Karpas-422 (cell line): ENCODE data around the gene DECR2. TPM values are rescaled to one million over a fixed set of nuclear protein-coding genes. Genes with fewer than 3 reads are reported as not detected.

Experiments used
- DNase-seq: peaks from one replicate; pipeline ENCODE4 v3.0.0-alpha.2; 2015
- H2AFZ ChIP-seq: fragments of 200-600 bp; sonication (generic); 2 replicates; pipeline ENCODE4 v1.6.1; 2014; ENCODE audit warnings: antibody characterized with exemption, low read length, mixed read lengths
- H3K27ac ChIP-seq: fragments of 200-600 bp; sonication (generic); 2 replicates; pipeline ENCODE4 v1.5.1; 2014; ENCODE audit warnings: mild to moderate bottlenecking, low read length, moderate library complexity
- H3K27me3 ChIP-seq: fragments of 200-600 bp; sonication (generic); 2 replicates; pipeline ENCODE4 v1.6.1; 2014; ENCODE audit warnings: low read length, mixed read lengths
- H3K36me3 ChIP-seq: fragments of 200-600 bp; sonication (generic); 2 replicates; pipeline ENCODE4 v1.6.1; 2014; ENCODE audit warnings: low read length, mixed read lengths; ENCODE audit not compliant: insufficient read depth
- H3K4me1 ChIP-seq: fragments of 200-600 bp; sonication (generic); 2 replicates; pipeline ENCODE4 v1.6.1; 2014; ENCODE audit warnings: mild to moderate bottlenecking, low read length, mixed read lengths
- H3K4me2 ChIP-seq: fragments of 200-600 bp; sonication (generic); 2 replicates; pipeline ENCODE4 v1.6.1; 2014; ENCODE audit warnings: low read length, low read depth, mild to moderate bottlenecking; ENCODE audit not compliant: poor library complexity, severe bottlenecking
- H3K4me3 ChIP-seq: fragments of 200-600 bp; sonication (generic); 2 replicates; pipeline ENCODE4 v1.5.1; 2014; ENCODE audit warnings: mild to moderate bottlenecking, antibody characterized with exemption, low read length, mixed read lengths
- H3K79me2 ChIP-seq: fragments of 200-600 bp; sonication (generic); 2 replicates; pipeline ENCODE4 v1.6.1; 2014; ENCODE audit warnings: mild to moderate bottlenecking, low read length, mixed read lengths
- H3K9ac ChIP-seq: fragments of 200-600 bp; sonication (generic); 2 replicates; pipeline ENCODE4 v1.6.0; 2014; ENCODE audit warnings: low read length
- H3K9me2 ChIP-seq: fragments of 200-600 bp; sonication (generic), shearing (Covaris generic); replicated peaks from 2 replicates; pipeline ENCODE4 v1.6.0; 2014; ENCODE audit warnings: mild to moderate bottlenecking, low read length, moderate library complexity; ENCODE audit not compliant: insufficient read depth
- H3K9me3 ChIP-seq: fragments of 300-700, 200-600 bp; sonication (generic); 2 replicates; pipeline ENCODE4 v1.6.1; 2014; ENCODE audit warnings: low read length, mixed read lengths
- H4K20me1 ChIP-seq: fragments of 200-600 bp; sonication (generic); 2 replicates; pipeline ENCODE4 v1.6.1; 2014; ENCODE audit warnings: mild to moderate bottlenecking, antibody characterized with exemption, low read length, low read depth; ENCODE audit not compliant: insufficient read depth
- small RNA-seq: library from RNA; depleted of rRNA; stranded (forward); fragments of <200 nt; gene quantifications from one replicate; pipeline ENCODE3, GENCODE V24; 2014
- total RNA-seq: library from RNA; depleted of rRNA; stranded (reverse); fragments of >200 nt; shearing (Covaris generic); gene quantifications from 2 replicates; pipeline ENCODE4 v1.2.3, GENCODE V29; 2014; ENCODE audit warnings: low replicate concordance; rRNA removed

The DECR2 gene
- total RNA-seq, 1 experiment from 2014 or later = 5.3 TPM

- H3K4me3 ChIP-seq = no peak overlapping the region
- H3K4me1 ChIP-seq = peaks cover 3% of the 10 kb centered on the region
- H2AFZ ChIP-seq = no peak overlapping the region
- H3K36me3 ChIP-seq = no peaks in the 10 kb centered on the region
- peaks cover 18% of the 10 kb centered on the region; the same call in 1 of the 2 replicates for H4K20me1 ChIP-seq
- DNase-seq = no peak
- H3K27me3 ChIP-seq = no peaks in the 10 kb centered on the region
- H3K9me2 ChIP-seq = no peaks in the 10 kb centered on the region
- H3K79me2 ChIP-seq = no peaks in the 10 kb centered on the region; the same call in 1 of the 2 replicates
- no peaks in the 10 kb centered on the region for H3K9me3 ChIP-seq
- H3K4me2 ChIP-seq = no peak overlapping the region
- H3K9ac ChIP-seq = no peak overlapping the region
- no peak overlapping the region for H3K27ac ChIP-seq
Measured at GRCh38 chr16:457732-458400, 56.2 kb downstream of the DECR2 start.

DNA sequence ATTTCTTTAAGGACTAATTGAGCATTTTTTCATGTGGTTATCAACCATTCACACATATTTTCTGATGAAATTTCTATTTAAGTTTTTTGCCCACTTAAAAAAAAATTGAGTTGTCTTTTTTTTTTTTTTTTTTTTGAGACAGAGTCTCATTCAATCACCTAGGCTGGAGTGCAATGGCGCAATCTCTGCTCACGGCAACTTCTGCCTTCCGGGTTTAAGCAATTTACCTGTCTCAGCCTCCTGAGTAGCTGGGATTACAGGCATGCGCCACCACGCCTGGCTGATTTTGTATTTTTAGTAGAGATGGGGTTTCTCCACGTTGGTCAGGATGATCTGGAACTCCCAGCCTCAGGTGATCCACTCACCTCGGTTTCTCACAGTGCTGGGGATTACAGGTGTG lies 58.1 kb downstream of the DECR2 start:
- peaks cover 24% of the 10 kb centered on the region for H4K20me1 ChIP-seq
- no peaks in the 10 kb centered on the region for H3K27me3 ChIP-seq
- no peak overlapping the region for H3K27ac ChIP-seq
- H3K79me2 ChIP-seq = no peaks in the 10 kb centered on the region; the same call in 1 of the 2 replicates
- no peak for DNase-seq
- H3K4me2 ChIP-seq = no peak overlapping the region
- H3K9me2 ChIP-seq = no peaks in the 10 kb centered on the region
- H3K4me1 ChIP-seq = peaks cover 3% of the 10 kb centered on the region
- no peaks in the 10 kb centered on the region for H3K9me3 ChIP-seq
- no peak overlapping the region for H3K4me3 ChIP-seq
- H3K36me3 ChIP-seq = no peaks in the 10 kb centered on the region
- no peak overlapping the region for H3K9ac ChIP-seq
- no peak overlapping the region for H2AFZ ChIP-seq

- Histone ChIP-seq H3K36me3 (no peaks in the 10 kb centered on the region), H3K9ac (no peak overlapping the region), H3K4me1 (peaks cover 3% of the 10 kb centered on the region), H4K20me1 (peaks cover 29% of the 10 kb centered on the region), H3K9me3 (no peaks in the 10 kb centered on the region), H3K27ac (no peak overlapping the region), H3K4me3 (no peak overlapping the region), H2AFZ (no peak overlapping the region), H3K4me2 (no peak overlapping the region), H3K79me2 (no peaks in the 10 kb centered on the region; the same call in 1 of the 2 replicates), H3K9me2 (no peaks in the 10 kb centered on the region), H3K27me3 (no peaks in the 10 kb centered on the region)
- DNase-seq = no peak
Measured at GRCh38 chr16:460787-461186, 59.1 kb downstream of the DECR2 start.

Small RNA genes lying within 50 kb of the gene (small RNA-seq; reads per million reads assigned to genes)
- not detected for gene RF00019

Other genes starting within 250 kb of the DECR2 start
- not detected in 2 replicates for gene HBZ, start 249.2 kb upstream of the DECR2 start, total RNA-seq
- not detected in 2 replicates for gene HBM, start 235.9 kb upstream of the DECR2 start, total RNA-seq
- not detected in 2 replicates for gene HBA2, start 229.0 kb upstream of the DECR2 start, total RNA-seq
- not detected in 2 replicates for gene HBA1, start 225.2 kb upstream of the DECR2 start, total RNA-seq
- not detected in 2 replicates for gene HBQ1, start 221.4 kb upstream of the DECR2 start, total RNA-seq
- gene LUC7L, start 172.4 kb upstream of the DECR2 start, total RNA-seq = 85.6 and 110 TPM in 2 replicates
- gene FAM234A, start 167.1 kb upstream of the DECR2 start, total RNA-seq = 12.2 and 24.5 TPM in 2 replicates
- not detected in 2 replicates for gene RGS11, start 125.9 kb upstream of the DECR2 start, total RNA-seq
- 2.7 and 3.1 TPM in 2 replicates for gene ARHGDIG, start 121.3 kb upstream of the DECR2 start, total RNA-seq
- gene PDIA2, start 118.7 kb upstream of the DECR2 start, total RNA-seq = 0.71 TPM in 1 of 2 replicates, not detected in the other
- 14.6 and 46.4 TPM in 2 replicates for gene AXIN1, start 49.2 kb upstream of the DECR2 start, total RNA-seq
- gene MRPL28, start 31.3 kb upstream of the DECR2 start, total RNA-seq = 38.1 and 103 TPM in 2 replicates
- 50.0 and 58.1 TPM in 2 replicates for gene PGAP6, start 19.9 kb upstream of the DECR2 start, total RNA-seq
- gene NME4, start 4.7 kb upstream of the DECR2 start, total RNA-seq = 102 and 190 TPM in 2 replicates
- 6.0 and 17.2 TPM in 2 replicates for gene RAB11FIP3, start 23.8 kb downstream of the DECR2 start, total RNA-seq
- 26.7 and 51.3 TPM in 2 replicates for gene CAPN15, start 125.8 kb downstream of the DECR2 start, total RNA-seq
- gene PRR35, start 158.5 kb downstream of the DECR2 start, total RNA-seq = not detected in 2 replicates
- 3.7 and 5.9 TPM in 2 replicates for gene NHLRC4, start 165.1 kb downstream of the DECR2 start, total RNA-seq
- gene PIGQ, start 168.1 kb downstream of the DECR2 start, total RNA-seq = 35.7 and 64.3 TPM in 2 replicates
- 5.9 and 11.3 TPM in 2 replicates for gene RAB40C, start 188.2 kb downstream of the DECR2 start, total RNA-seq
- 0.22 TPM in 1 of 2 replicates, not detected in the other for gene WFIKKN1, start 229.1 kb downstream of the DECR2 start, total RNA-seq
- 149 and 293 TPM in 2 replicates for gene METTL26, start 234.4 kb downstream of the DECR2 start, total RNA-seq
- gene MCRIP2, start 239.9 kb downstream of the DECR2 start, total RNA-seq = 41.7 and 137 TPM in 2 replicates
- 37.2 and 55.2 TPM in 2 replicates for gene WDR90, start 247.5 kb downstream of the DECR2 start, total RNA-seq